Naive B cell (primary cell): Measurements from ENCODE around the gene ILDR2. TPM values are rescaled to one million over a fixed set of nuclear protein-coding genes. Genes with fewer than 3 reads are reported as not detected.
"Not testable (repeated sequence)": the region's sequence is repeated elsewhere in the genome, so short reads cannot be mapped to it uniquely, and the experiment has no call there.

Experiments
- ATAC-seq, 2 donors: fragments of 150-1000 bp; cut with Tn5 transposase; 2 replicates each; pipeline ENCODE4 v1.10.0; 2021; ENCODE audit warnings: low read depth in 2 of 2, mild to moderate bottlenecking in 2 of 2, moderate library complexity in 2 of 2
- DNase-seq: peaks from one replicate; pipeline ENCODE4 v3.0.0; 2022
- H3K27ac Mint-ChIP-seq, 6 donors: one replicate each; pipeline ENCODE4 v1.8.0; 2020 to 2022; ENCODE audit warnings: mild to moderate bottlenecking in 6 of 6, mixed read lengths in 6 of 6, moderate library complexity in 5 of 6, inconsistent platforms in 2 of 6
- H3K27me3 Mint-ChIP-seq, 3 donors: one replicate each; pipeline ENCODE4 v1.8.0; 2021 to 2022; ENCODE audit warnings: mixed read lengths in 3 of 3, mild to moderate bottlenecking in 1 of 3
- H3K36me3 Mint-ChIP-seq, 2 donors: one replicate each; pipeline ENCODE4 v1.8.0; 2020 to 2022; ENCODE audit warnings: mixed read lengths in 2 of 2, inconsistent platforms in 1 of 2, mild to moderate bottlenecking in 1 of 2
- H3K4me1 Mint-ChIP-seq, 3 donors: one replicate each; pipeline ENCODE4 v1.8.0; 2020 to 2022; ENCODE audit warnings: mixed read lengths in 3 of 3, inconsistent platforms in 1 of 3, mild to moderate bottlenecking in 1 of 3, moderate library complexity in 1 of 3
- H3K4me3 Mint-ChIP-seq, 8 donors: one replicate each; pipeline ENCODE4 v1.8.0; 2020 to 2022; ENCODE audit warnings: mild to moderate bottlenecking in 8 of 8, mixed read lengths in 8 of 8, moderate library complexity in 8 of 8, inconsistent platforms in 2 of 8
- H3K9me3 Mint-ChIP-seq, 7 donors: one replicate each; pipeline ENCODE4 v1.8.0; 2020 to 2022; ENCODE audit warnings: mixed read lengths in 7 of 7, mild to moderate bottlenecking in 5 of 7, inconsistent platforms in 2 of 7, moderate library complexity in 1 of 7
- polyA plus RNA-seq, 6 donors: library from polyadenylated mRNA; unstranded; fragments of 300-500 nt; fragmentation: Illumina TruSeq; gene quantifications; one replicate each; pipeline ENCODE4 v1.2.3, GENCODE V29; 2021; ENCODE audit warnings: low read depth in 6 of 6

ILDR2 gene
- polyA plus RNA-seq, 6 donors from 2014 or later: 0.33 TPM; not detected in 5

GRCh38 chr1:166888373-166889111, 86.8 kb downstream of the ILDR2 start:
- Mint-ChIP-seq H3K4me1 (peaks cover 4 to 7% (median 5%) of the 10 kb centered on the region in 3 donors), H3K27me3 (peaks cover 26 to 44% (median 42%) of the 10 kb centered on the region in 3 donors), H3K9me3 (no peaks in the 10 kb centered on the region), H3K4me3 (no peak overlapping the region), H3K36me3 (no peaks in the 10 kb centered on the region), H3K27ac (no peak overlapping the region)
- ATAC-seq (no peak), DNase-seq (no peak)

- ATAC-seq (no peak), DNase-seq (no peak)
- Mint-ChIP-seq H3K36me3 (no peaks in the 10 kb centered on the region), H3K27ac (no peak overlapping the region), H3K4me1 (peaks cover 5 to 9% (median 5%) of the 10 kb centered on the region in 3 donors), H3K27me3 (peaks cover 35 to 46% (median 39%) of the 10 kb centered on the region in 3 donors), H3K4me3 (no peak overlapping the region), H3K9me3 (no peaks in the 10 kb centered on the region)
Measured at GRCh38 chr1:166884971-166885370, 90.4 kb downstream of the ILDR2 start.

GRCh38 chr1:166884040-166884642, 91.2 kb downstream of the ILDR2 start:
- H3K36me3 Mint-ChIP-seq: no peaks in the 10 kb centered on the region
- peaks cover 35 to 46% (median 39%) of the 10 kb centered on the region in 3 donors for H3K27me3 Mint-ChIP-seq
- H3K4me3 Mint-ChIP-seq: peak overlapping the region in 4 of 8 donors; percentile 12 to 44 (median 33)
- H3K9me3 Mint-ChIP-seq: no peaks in the 10 kb centered on the region
- DNase-seq (peak; percentile 36), ATAC-seq (peak; percentile 84 to 86)
- H3K4me1 Mint-ChIP-seq: peaks cover 5 to 9% (median 5%) of the 10 kb centered on the region in 3 donors
- H3K27ac Mint-ChIP-seq: no peak overlapping the region

GRCh38 chr1:166882893-166883292, 92.4 kb downstream of the ILDR2 start:
- ATAC-seq (no peak), DNase-seq (no peak)
- peaks cover 0 to 4% (median 0%) of the 10 kb centered on the region in 7 donors for H3K9me3 Mint-ChIP-seq
- peaks cover 32 to 46% (median 35%) of the 10 kb centered on the region in 3 donors for H3K27me3 Mint-ChIP-seq
- no peak overlapping the region for H3K27ac Mint-ChIP-seq
- peaks cover 5 to 9% (median 5%) of the 10 kb centered on the region in 3 donors for H3K4me1 Mint-ChIP-seq
- no peak overlapping the region for H3K4me3 Mint-ChIP-seq
- H3K36me3 Mint-ChIP-seq: no peaks in the 10 kb centered on the region

GRCh38 chr1:166878173-166878917, 97.0 kb downstream of the ILDR2 start:
- not testable (repeated sequence) for ATAC-seq, DNase-seq, H3K9me3 Mint-ChIP-seq, H3K36me3 Mint-ChIP-seq, H3K27ac Mint-ChIP-seq
- peak overlapping the region in 1 of 8 donors; percentile 90 for H3K4me3 Mint-ChIP-seq
- peaks cover 5 to 19% (median 9%) of the 10 kb centered on the region in 3 donors for H3K27me3 Mint-ChIP-seq
- H3K4me1 Mint-ChIP-seq: peaks cover 9 to 29% (median 16%) of the 10 kb centered on the region in 3 donors

- ATAC-seq (no peak), DNase-seq (no peak)
- H3K4me1 Mint-ChIP-seq: peaks cover 15 to 43% (median 20%) of the 10 kb centered on the region in 3 donors
- H3K4me3 Mint-ChIP-seq: peak overlapping the region; percentile 90 to 99 (median 97)
- peaks cover 0 to 4% (median 0%) of the 10 kb centered on the region in 3 donors for H3K27me3 Mint-ChIP-seq
- peaks cover 0 to 4% (median 0%) of the 10 kb centered on the region in 7 donors for H3K9me3 Mint-ChIP-seq
- peak overlapping the region; percentile 94 to 98 (median 97) for H3K27ac Mint-ChIP-seq
- H3K36me3 Mint-ChIP-seq: peaks cover 0 to 4% of the 10 kb centered on the region in 2 donors
Measured at GRCh38 chr1:166876540-166876838, 98.9 kb downstream of the ILDR2 start.

GRCh38 chr1:166875734-166876539, 99.4 kb downstream of the ILDR2 start, which contains the start of gene TADA1:
Gene TADA1, minus strand, starts transcription at chr1:166876264. Its CDS starts 31 bp downstream, at chr1:166876233.
- ATAC-seq: peak; percentile 85 to 89
- Mint-ChIP-seq H3K36me3 (peaks cover 0 to 4% of the 10 kb centered on the region in 2 donors), H3K4me3 (peak within 1 kb of the TSS; percentile 90 to 99 (median 97)), H3K27me3 (peaks cover 0 to 4% (median 0%) of the 10 kb centered on the region in 3 donors), H3K27ac (peak within 1 kb of the TSS; percentile 94 to 98 (median 97)), H3K9me3 (peaks cover 0 to 4% (median 0%) of the 10 kb centered on the region in 7 donors), H3K4me1 (peaks cover 15 to 43% (median 20%) of the 10 kb centered on the region in 3 donors)
- DNase-seq: peak; percentile 98

GRCh38 chr1:166875302-166875733, 100.0 kb downstream of the ILDR2 start:
- DNase-seq (no peak), ATAC-seq (no peak)
- Mint-ChIP-seq H3K4me3 (peak overlapping the region; percentile 90 to 99 (median 97)), H3K9me3 (peaks cover 0 to 4% (median 0%) of the 10 kb centered on the region in 7 donors), H3K4me1 (peaks cover 15 to 46% (median 20%) of the 10 kb centered on the region in 3 donors), H3K27me3 (peaks cover 0 to 1% (median 0%) of the 10 kb centered on the region in 3 donors), H3K27ac (peak overlapping the region; percentile 41 to 94 (median 75)), H3K36me3 (peaks cover 0 to 4% of the 10 kb centered on the region in 2 donors)

- H3K9me3 Mint-ChIP-seq: peaks cover 0 to 4% (median 0%) of the 10 kb centered on the region in 7 donors
- H3K36me3 Mint-ChIP-seq: peaks cover 0 to 4% of the 10 kb centered on the region in 2 donors
- ATAC-seq (no peak), DNase-seq (no peak)
- peak overlapping the region in 5 of 8 donors; percentile 8 to 99 (median 90) for H3K4me3 Mint-ChIP-seq
- H3K4me1 Mint-ChIP-seq: peaks cover 15 to 46% (median 20%) of the 10 kb centered on the region in 3 donors
- no peaks in the 10 kb centered on the region for H3K27me3 Mint-ChIP-seq
- H3K27ac Mint-ChIP-seq: peak overlapping the region in 1 of 6 donors; percentile 67
Measured at GRCh38 chr1:166874464-166874863, 100.9 kb downstream of the ILDR2 start.

GRCh38 chr1:166870584-166870983, 104.8 kb downstream of the ILDR2 start:
- no peaks in the 10 kb centered on the region for H3K9me3 Mint-ChIP-seq
- DNase-seq (no peak), ATAC-seq (no peak)
- H3K4me3 Mint-ChIP-seq: no peak overlapping the region
- no peaks in the 10 kb centered on the region for H3K27me3 Mint-ChIP-seq
- H3K4me1 Mint-ChIP-seq: peaks cover 13 to 33% (median 15%) of the 10 kb centered on the region in 3 donors
- peaks cover 10% of the 10 kb centered on the region in 2 donors for H3K36me3 Mint-ChIP-seq
- peak overlapping the region in 1 of 6 donors; percentile 78 for H3K27ac Mint-ChIP-seq

- Mint-ChIP-seq H3K27me3 (no peaks in the 10 kb centered on the region), H3K27ac (peak overlapping the region in 1 of 6 donors; percentile 11), H3K4me1 (peaks cover 6 to 23% (median 8%) of the 10 kb centered on the region in 3 donors), H3K36me3 (peaks cover 10% of the 10 kb centered on the region in 2 donors), H3K9me3 (no peaks in the 10 kb centered on the region), H3K4me3 (no peak overlapping the region)
- DNase-seq: no peak
- ATAC-seq: no peak
Measured at GRCh38 chr1:166869318-166870099, 105.8 kb downstream of the ILDR2 start.

- Mint-ChIP-seq H3K27me3 (no peaks in the 10 kb centered on the region), H3K27ac (peak overlapping the region in 1 of 6 donors; percentile 11), H3K9me3 (no peaks in the 10 kb centered on the region), H3K4me3 (no peak overlapping the region), H3K4me1 (peaks cover 6 to 17% (median 12%) of the 10 kb centered on the region in 3 donors), H3K36me3 (peaks cover 14 to 19% of the 10 kb centered on the region in 2 donors)
- no peak for ATAC-seq
- DNase-seq: no peak
Measured at GRCh38 chr1:166868639-166869038, 106.7 kb downstream of the ILDR2 start.
